DMS153 (cell line): ENCODE results near the gene TNNT3.
"Not testable (repeated sequence)": the region's sequence is repeated elsewhere in the genome, so short reads cannot be mapped to it uniquely, and the experiment has no call there.

Source experiments
- DNase-seq: peaks from one replicate; lab custom pipeline; 2025; lab: John Stamatoyannopoulos, UW

Gene TNNT3

GRCh38 chr11:1919391-1920127, at the start of gene TNNT3:
TSS of gene TNNT3 (plus strand) at chr11:1919703. CDS start at chr11:1922875, 3,172 bp downstream.
- no peak for DNase-seq

DNA sequence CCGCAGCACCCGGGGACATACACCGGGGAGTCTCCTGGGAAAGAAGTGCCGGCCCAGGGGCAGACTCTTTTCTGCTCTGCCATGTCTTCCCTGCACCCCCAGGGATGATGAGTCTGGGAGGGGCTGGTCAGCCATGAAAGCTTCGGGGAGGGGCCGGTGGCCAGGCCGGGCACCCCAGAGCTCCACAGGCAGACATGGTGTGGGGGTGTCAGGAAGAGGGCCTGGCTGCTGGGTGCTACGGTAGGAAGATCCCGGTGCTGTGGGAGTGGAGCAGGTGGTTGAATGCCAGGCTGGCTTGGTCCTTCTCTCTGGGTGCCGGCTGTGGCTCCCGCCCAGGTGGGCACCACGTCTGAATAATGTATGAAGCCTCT, 49.2 kb upstream of the TNNT3 start:
- DNase-seq, result no peak

GRCh38 chr11:1870721-1871466, 48.6 kb upstream of the TNNT3 start:
- DNase-seq, result no peak

DNA sequence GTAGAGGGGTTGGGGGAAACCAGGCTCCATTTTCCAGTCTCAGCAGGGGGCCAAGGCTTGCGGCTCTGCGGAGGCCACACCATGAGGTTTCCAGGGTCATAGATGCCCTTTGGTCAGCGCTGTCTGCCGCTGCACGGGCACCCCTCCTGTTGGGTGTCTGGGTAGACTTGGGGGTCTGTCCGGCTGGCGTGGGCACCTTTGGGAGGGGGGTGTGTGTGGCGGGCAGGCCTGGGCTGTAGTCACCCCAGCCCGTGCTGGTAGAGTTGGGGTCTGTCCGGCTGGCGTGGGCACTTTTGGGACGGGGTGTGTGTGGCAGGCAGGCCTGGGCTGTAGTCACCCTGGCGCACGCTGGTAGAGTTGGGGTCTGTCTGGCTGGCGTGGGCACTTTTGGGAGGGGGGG, 48.0 kb upstream of the TNNT3 start:
- DNase-seq, result no peak

- DNase-seq, result no peak
Observed at GRCh38 chr11:1872267-1872985, 47.1 kb upstream of the TNNT3 start.

DNA sequence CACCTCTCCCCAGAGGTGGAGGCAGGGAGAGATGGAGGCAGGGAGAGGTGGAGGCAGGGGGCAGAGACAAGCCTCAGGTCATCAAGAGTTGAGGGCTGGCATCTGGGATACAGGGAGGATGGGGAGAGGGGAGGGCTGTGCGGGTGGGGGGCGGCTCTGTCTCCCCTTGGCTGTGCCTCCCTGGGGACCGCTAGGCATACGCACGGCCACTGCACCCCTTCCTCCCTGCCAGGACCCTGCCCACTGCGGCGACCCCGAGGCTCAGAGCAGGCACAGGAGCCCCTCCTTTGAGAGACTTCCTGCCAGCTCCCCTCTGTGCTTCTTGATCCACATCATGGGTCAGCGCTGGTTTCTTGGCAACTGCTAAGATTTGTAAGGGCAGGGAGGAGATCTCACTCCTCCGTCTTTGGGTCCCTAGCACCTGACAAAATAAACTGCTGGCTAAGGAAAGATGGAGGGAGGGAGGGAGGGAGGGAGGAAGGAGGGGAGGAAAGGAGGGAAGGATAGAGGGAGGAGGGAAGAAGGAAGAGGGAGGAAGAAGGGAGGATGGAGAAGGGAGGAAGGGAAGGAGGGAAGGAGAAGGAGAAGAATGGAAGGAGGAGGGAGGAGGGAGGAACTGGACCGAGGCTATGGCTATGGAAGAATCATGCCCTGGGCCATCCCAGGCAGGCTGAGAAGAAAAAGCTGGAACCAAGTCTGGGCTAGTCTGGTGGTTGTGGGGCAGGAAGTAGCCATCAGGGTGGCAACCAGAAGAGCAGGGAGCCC, 46.3 kb upstream of the TNNT3 start:
- DNase-seq, result no peak

GRCh38 chr11:1873813-1874150, 45.7 kb upstream of the TNNT3 start:
- not testable (repeated sequence) for DNase-seq

DNA sequence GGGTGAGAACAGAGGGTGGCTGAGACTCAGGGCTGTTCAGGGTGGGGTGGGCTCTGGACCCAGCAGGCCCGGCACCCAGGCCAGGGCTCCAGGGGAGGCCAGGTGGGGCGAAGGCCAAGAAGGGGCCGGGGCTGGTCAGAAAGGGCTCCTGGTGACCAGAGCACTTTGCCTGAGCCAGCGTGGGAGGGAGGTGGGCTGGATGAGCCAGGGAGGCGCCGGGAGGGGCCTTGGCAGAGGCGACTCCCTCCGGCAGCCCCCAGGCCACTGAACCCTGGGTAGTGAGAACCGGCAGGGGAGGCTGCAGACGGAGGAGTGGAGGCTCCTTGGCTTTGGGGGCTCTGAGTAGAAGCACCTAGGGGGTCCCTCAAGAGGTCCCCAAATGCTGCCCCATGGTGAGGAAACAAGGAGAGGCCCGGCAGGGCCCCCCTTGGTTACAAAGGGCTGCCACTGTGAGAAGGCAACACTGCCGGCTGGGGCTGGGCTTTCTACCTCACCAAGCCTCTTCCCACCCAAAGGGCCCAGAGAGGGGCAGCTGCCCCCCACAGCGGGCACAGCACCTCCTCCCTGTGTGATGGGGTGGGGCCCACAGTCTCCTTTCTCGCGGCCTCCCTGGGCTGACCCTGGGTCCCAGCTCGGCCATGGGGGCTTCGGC, 44.9 kb upstream of the TNNT3 start:
- DNase-seq, result not testable (repeated sequence)

- DNase-seq, result no peak
Observed at GRCh38 chr11:1875093-1875850, 44.2 kb upstream of the TNNT3 start.

- DNase-seq, result not testable (repeated sequence)
Observed at GRCh38 chr11:1875851-1876301, 43.6 kb upstream of the TNNT3 start.

DNA sequence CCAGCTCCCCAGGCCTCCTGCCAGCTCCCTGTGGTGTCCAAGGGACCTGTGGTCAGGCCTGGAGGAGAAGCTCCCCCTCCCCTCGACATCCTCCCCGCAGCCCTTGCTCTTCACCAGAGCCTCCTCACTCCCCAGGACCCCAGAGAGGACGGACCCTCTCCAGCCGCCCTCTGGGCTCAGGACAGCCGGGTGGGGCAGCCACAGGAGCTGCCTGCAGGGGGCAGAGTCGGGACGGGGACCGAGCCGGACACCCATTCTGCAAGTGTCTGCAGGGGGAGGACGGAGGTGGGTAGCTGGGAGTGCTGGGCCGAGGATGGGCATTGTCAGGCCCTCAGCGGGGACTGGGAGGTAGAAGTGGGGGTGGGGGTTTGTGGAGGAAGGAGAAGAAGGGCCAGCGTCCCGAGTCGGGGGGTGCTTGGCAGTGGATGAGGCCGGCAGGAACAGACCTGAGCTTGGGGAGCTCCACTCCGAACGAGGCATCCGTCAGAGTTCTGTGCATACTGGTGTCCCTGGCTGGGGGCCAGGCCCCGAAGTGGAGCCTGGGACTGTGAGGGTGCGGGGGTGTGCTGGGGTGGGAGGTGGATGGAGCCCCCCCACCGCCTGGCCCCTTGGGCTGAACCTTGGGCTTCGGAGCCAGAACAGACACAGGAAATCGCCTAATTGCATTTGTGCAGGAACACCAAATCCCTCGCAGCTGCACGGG, 43.0 kb upstream of the TNNT3 start:
- DNase-seq, result peak; percentile 10

- peak; percentile 35 for DNase-seq
Observed at GRCh38 chr11:1877211-1878136, 42.0 kb upstream of the TNNT3 start.

- DNase-seq, result no peak
Observed at GRCh38 chr11:1878137-1879031, 41.1 kb upstream of the TNNT3 start.

DNA sequence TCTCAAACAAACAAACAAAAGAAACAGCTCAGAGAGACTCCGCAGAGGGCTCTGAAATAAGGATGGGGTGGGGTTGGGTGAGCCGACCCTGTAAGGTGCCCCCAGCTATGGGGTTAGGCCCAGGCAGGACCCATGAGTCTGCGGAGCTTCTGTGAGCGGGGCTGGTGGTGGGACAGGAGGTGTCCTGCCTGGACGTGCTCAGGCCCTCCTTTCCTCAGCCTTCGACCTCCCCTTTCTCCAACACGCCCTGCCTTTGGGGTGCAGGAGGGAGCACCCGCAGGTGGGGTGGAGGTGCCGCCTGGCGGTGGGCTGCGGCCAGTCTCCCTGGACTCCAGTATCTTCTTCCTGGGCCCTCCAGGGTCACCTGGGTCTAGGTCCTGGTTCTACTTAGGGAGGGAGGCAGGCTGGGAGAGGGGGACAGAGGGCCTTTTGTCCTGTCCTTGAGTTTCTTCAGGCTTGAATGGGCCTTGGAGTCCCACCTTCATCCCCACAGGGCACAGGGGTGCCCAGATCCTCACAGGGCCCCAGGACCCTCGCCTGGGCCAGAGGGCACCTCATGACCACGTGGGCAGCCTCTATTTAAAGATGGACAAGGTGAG, 40.1 kb upstream of the TNNT3 start:
- no peak for DNase-seq

DNA sequence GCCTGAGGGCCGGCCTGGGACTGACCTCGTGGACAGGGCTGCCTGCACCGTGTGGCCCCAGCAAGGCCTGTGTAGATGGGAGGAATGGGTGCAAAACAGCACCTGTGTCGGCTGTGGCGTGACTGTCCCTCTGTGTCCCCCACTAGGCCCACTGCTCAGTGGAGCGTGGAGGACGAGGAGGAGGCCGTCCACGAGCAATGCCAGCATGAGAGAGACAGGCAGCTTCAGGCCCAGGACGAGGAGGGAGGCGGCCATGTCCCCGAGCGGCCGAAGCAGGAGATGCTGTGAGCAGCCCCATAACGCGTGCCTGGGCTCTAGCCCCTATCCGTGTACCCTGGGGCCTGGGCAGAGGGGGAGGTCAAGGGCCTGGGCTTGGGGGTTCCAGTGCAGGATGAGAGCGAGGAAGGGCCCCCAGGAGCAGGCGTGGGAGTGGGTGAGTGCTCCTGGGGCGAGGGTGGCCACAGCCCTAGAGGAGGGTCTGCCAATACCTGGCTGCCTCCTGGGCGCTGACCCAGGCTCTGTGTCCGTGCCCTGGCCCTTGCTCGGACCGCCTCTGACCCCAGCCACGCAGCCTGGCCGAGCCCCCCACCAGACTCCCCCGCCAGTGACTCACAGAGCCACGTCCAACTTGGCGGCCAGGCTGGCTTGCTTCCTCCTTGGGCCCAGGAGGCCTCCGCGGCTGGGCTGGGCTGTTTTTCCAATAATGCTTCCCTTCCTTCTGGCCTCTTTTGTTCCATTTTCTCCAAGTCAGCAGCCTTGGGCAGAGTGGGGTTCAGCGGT, 39.4 kb upstream of the TNNT3 start:
- no peak for DNase-seq

GRCh38 chr11:1880746-1881441, 38.6 kb upstream of the TNNT3 start:
- DNase-seq, result no peak
